Ectodermal cell (in vitro differentiated cells): ENCODE data around the gene OR51A4.
"Not testable (repeated sequence)": the region's sequence is repeated elsewhere in the genome, so short reads cannot be mapped to it uniquely, and the experiment has no call there.

Experiments used
- H3K27ac ChIP-seq: 2 replicates; pipeline ENCODE4 v1.7.0; 2013; ENCODE audit warnings: mild to moderate bottlenecking, low read depth, low read length; ENCODE audit not compliant: insufficient read depth, poor library complexity, severe bottlenecking
- H3K27me3 ChIP-seq: 2 replicates; pipeline ENCODE4 v1.7.0; 2013; ENCODE audit warnings: mild to moderate bottlenecking, low read length; ENCODE audit not compliant: insufficient read depth, control insufficient read depth, poor library complexity, severe bottlenecking
- H3K36me3 ChIP-seq: one replicate; pipeline ENCODE4 v1.7.0; 2013; ENCODE audit warnings: low read length; ENCODE audit not compliant: control insufficient read depth, insufficient read depth
- H3K4me1 ChIP-seq: one replicate; pipeline ENCODE4 v1.7.0; 2013; ENCODE audit warnings: low read length; ENCODE audit not compliant: control insufficient read depth, insufficient read depth
- H3K4me3 ChIP-seq: 2 replicates; pipeline ENCODE4 v1.7.0; 2013; ENCODE audit warnings: low read depth, low read length, control low read depth; ENCODE audit not compliant: insufficient read depth
- H3K9me3 ChIP-seq: 2 replicates; pipeline ENCODE4 v1.7.0; 2013; ENCODE audit warnings: mild to moderate bottlenecking, low read length, moderate library complexity; ENCODE audit not compliant: control insufficient read depth
- WGBS, 2 experiments: methylation state at CpG; one replicate each; pipeline ENCODE4 v1.1.7; 2013; ENCODE audit warnings: missing lambda C conversion rate in 2 of 2; 5-methylcytosine and 5-hydroxymethylcytosine counted together

Gene OR51A4

DNA sequence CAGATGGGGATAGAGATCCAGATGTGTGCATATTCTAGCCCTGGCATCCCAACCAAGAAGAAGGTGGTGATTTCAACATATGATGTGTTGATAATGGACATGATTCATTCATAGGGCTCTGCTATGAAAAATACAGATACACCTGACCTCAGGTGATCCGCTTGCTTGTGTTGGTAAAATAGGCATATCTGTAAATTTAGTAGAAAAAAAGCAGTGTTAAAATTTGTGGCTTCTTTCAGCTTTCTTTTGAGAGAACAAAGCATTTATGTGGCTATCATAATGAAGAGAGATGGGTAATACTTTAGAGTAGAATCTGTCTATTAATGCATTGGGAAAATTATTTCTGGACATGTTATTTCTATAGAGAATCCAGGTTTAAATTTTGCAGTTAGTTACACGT, 8.2 kb upstream of the OR51A4 start, which contains the start of gene OR51A2:
OR51A2 (minus strand) TSS at position 101 of the 400 bp plus-strand sequence; CDS start at position 101, 0 bp downstream.
- not testable (repeated sequence) for H3K27ac ChIP-seq, H3K27me3 ChIP-seq, H3K4me3 ChIP-seq, H3K36me3 ChIP-seq, H3K4me1 ChIP-seq, H3K9me3 ChIP-seq
- 88 to 89% methylated on average over 2 of the region's 2 CpGs for WGBS, 2 experiments

DNA sequence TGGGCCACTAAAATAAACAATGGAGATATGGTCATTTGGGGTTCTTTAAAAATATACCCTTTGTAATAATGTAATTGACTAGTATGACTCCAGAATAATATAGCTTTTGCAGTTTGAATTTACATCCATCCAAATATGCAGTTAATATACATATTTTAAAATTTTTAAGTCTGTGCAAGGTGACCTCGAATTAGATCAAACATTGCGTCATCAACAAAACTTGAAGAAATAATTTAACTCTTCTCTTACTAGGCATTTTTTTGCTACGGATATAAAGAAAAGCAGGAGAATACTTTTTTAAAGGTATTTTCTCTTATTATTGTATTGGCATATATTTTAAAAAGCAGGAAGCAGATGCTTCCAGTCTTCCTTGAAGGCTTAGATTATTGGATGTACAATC, 10.7 kb downstream of the OR51A4 start:
- no peaks in the 10 kb centered on the region for H3K9me3 ChIP-seq
- H3K27ac ChIP-seq: no peak overlapping the region
- H3K27me3 ChIP-seq: no peaks in the 10 kb centered on the region
- H3K36me3 ChIP-seq: no peaks in the 10 kb centered on the region
- 87% methylated on average over 2 of the region's 3 CpGs; no CpG with 5 or more reads in 1 of the 2 experiments for WGBS, 2 experiments
- H3K4me1 ChIP-seq: no peaks in the 10 kb centered on the region
- no peak overlapping the region for H3K4me3 ChIP-seq

DNA sequence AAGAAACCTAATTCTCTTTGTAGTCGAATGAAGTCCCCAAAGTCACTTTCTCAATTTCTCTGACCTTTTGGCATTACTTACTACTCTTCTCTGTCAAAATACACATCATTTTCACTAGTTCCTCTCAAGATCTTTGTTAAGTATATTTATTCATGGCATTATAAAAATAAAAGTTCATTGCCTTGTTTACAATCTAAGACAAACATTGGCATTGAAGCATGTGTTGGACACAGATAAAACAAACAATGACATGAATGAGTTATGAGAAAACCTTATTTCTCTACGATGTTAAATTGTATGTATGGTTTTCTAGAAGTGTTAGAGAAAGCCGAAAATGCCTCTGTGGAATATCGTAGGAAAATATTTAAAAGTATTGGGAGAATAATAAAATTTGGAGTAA, 14.7 kb downstream of the OR51A4 start:
- no peaks in the 10 kb centered on the region for H3K4me1 ChIP-seq
- H3K36me3 ChIP-seq: no peaks in the 10 kb centered on the region
- H3K4me3 ChIP-seq: no peak overlapping the region
- no peaks in the 10 kb centered on the region for H3K27me3 ChIP-seq
- H3K9me3 ChIP-seq: no peaks in the 10 kb centered on the region
- 93 to 95% methylated on average over 4 of the region's 4 CpGs for whole genome bisulfite sequencing, 2 experiments
- H3K27ac ChIP-seq: no peak overlapping the region

DNA sequence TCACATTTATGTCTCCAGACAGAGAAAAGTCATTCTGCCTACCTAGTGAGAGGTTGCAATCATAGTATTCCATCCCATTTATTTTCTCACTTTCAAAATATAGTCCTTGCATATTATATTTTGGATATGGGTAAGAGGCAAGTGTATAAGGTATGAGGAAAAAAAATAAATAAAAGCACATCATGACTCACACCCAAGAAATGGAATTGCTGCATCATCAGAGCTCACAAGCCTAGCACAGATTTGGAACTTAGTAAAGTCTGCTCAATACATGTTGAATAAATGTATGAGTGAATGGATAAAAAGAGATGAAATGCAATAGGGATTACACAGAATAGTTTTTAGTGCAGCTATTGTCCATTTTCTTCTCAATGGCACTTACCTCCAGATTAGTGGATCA, 20.8 kb downstream of the OR51A4 start:
- Histone ChIP-seq H3K36me3 (no peaks in the 10 kb centered on the region), H3K4me1 (no peaks in the 10 kb centered on the region), H3K9me3 (no peaks in the 10 kb centered on the region), H3K4me3 (no peak overlapping the region), H3K27ac (no peak overlapping the region), H3K27me3 (no peaks in the 10 kb centered on the region)

DNA sequence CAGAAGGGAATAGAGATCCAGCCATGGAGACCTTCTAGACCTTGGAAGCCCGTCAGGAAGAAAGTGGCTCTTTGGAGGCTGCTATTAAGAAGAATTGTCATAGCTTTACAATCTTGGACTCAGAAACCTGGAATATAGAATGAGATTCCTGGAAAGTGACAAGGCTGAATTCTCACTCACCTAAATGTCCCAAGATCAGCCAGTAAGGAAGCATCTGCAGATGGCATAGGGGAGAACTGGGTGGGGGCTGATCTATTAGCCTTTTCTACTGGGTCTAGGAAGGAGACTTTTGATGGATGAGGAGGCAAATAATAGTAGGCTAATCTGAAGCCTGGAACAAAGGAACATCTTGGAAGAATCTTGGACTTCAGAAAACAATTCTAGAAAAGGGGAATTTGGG, 23.2 kb downstream of the OR51A4 start, which contains the start of gene OR51G1:
OR51G1 (minus strand) TSS at position 101 of the 400 bp plus-strand sequence; CDS start at position 101, 0 bp downstream.
- 91 to 94% methylated on average over 1 of the region's 1 CpG for WGBS, 2 experiments

DNA sequence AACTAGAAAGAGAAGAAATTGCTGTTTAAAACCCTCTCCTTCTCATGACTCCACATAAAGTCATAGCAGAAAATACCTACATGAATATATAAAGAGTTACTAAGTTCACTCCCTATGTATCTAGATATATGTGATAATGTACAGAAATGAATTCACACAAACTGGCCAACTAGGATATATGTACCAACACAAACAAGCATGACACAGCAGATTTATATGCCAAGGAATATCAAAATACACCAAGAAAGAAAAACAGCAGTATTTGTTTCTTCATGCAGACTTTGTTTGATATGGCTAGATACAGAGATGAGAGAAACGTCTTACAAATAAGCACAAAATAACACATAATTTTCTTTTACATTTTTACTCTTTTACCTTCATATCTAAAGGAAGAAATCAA, 25.1 kb downstream of the OR51A4 start:
- H3K27me3 ChIP-seq: no peaks in the 10 kb centered on the region
- 81 to 89% methylated on average over 1 of the region's 1 CpG for WGBS, 2 experiments
- no peaks in the 10 kb centered on the region for H3K9me3 ChIP-seq

More for the DNA sequence above, 23.2 kb downstream of the OR51A4 start, which contains the start of gene OR51G1:
- H3K4me1 ChIP-seq: no peaks in the 10 kb centered on the region
- H3K36me3 ChIP-seq: no peaks in the 10 kb centered on the region
- H3K27me3 ChIP-seq: no peaks in the 10 kb centered on the region
- no peak within 1 kb of the TSS for H3K27ac ChIP-seq
- H3K9me3 ChIP-seq: no peaks in the 10 kb centered on the region
- no peak within 1 kb of the TSS for H3K4me3 ChIP-seq

DNA sequence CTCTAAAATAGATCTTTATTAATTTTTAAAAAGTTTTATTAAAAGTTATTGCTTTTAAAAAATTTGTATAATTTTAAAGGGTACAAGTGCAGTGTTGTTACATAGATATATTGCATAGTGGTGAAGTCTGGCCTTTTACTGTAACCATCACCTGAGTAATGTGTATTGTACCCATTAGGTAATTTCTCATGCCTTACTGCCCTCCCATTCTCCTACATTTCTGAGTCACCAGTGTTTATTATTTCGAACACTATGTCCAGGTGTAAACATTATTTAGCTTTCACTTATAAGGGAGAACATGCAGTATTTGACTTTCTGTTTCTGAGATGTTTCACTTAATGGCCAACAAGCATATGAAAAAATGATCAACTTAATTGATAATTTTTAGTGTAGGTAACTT, 25.6 kb downstream of the OR51A4 start:
- 100% methylated on average over 1 of the region's 1 CpG for WGBS, 2 experiments
- Histone ChIP-seq H3K27ac (no peak overlapping the region), H3K4me3 (no peak overlapping the region), H3K27me3 (no peaks in the 10 kb centered on the region), H3K4me1 (no peaks in the 10 kb centered on the region), H3K9me3 (no peaks in the 10 kb centered on the region), H3K36me3 (no peaks in the 10 kb centered on the region)

More for the DNA sequence above, 25.1 kb downstream of the OR51A4 start:
- Histone ChIP-seq H3K36me3 (no peaks in the 10 kb centered on the region), H3K4me3 (no peak overlapping the region), H3K27ac (no peak overlapping the region), H3K4me1 (no peaks in the 10 kb centered on the region)

DNA sequence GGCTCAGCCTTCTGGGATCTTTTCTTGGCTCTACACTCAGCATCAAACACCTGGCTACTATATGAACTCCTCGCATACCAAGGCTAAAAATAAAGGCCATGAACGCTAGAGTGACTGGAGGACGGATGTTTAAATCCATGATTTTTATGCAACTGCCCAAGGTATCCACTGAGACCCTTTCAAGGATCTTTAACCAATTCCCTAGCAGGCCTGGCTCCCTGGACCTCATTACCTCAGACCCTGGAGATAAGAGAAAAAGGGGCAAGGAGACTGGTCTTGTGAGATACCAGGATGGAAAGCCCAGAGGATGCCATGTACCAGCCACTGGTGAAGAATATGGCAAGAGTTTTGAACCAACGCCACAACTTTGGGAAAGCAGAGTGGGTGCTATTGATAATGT, 28.2 kb downstream of the OR51A4 start, which contains the start of gene OR51G2:
OR51G2 (minus strand) TSS at position 101 of the 400 bp plus-strand sequence. CDS start 3,687 bp downstream, outside the sequence.
- no peaks in the 10 kb centered on the region for H3K36me3 ChIP-seq
- H3K27ac ChIP-seq: no peak within 1 kb of the TSS
- no peaks in the 10 kb centered on the region for H3K4me1 ChIP-seq
- 96 to 98% methylated on average over 4 of the region's 4 CpGs for WGBS, 2 experiments
- H3K9me3 ChIP-seq: no peaks in the 10 kb centered on the region
- H3K4me3 ChIP-seq: no peak within 1 kb of the TSS
- H3K27me3 ChIP-seq: no peaks in the 10 kb centered on the region

DNA sequence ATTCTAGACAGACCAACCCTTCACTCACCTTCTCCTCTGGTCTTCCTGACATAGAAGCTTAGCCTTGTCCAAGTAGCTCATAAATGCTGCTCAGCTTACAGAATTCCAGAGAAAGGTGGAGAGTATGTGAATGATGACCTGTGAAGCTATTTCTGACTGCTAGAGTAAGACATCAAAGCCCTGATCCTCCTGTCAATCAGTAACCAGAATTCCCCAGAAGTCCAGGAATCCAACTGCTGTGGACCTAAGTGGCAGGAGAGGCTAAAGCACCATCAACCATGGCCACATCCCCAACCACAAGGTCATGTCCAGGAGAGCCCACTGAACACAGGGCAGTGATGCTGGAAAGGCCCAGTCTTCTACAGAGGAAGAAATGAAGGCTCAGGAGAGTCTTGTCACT, 30.8 kb downstream of the OR51A4 start:
- Histone ChIP-seq H3K4me1 (no peaks in the 10 kb centered on the region), H3K4me3 (no peak overlapping the region), H3K27me3 (no peaks in the 10 kb centered on the region), H3K36me3 (no peaks in the 10 kb centered on the region), H3K9me3 (no peaks in the 10 kb centered on the region), H3K27ac (no peak overlapping the region)

DNA sequence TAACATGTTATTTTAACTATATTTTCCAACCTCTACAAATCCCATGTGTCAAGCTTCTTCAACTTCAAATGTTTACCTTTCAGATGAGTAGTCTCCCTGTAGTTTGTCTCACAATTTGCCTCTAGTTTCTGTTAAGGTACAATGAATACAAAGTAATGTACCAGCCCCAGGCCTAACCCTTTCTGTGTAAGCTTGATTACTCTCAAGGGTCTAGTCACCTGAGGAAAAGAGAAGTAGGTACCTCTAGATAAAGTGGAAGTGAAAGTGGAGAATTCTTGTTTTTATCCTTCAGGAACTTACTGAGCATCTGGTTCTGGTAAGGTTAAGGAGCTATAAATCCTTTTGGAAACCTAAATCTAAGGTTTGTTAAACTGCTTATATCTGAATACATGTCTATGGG, 43.9 kb downstream of the OR51A4 start, which contains the start of gene OR51A7:
OR51A7 (plus strand) TSS at position 300 of the 400 bp plus-strand sequence. CDS start 3,587 bp downstream, outside the sequence.
- no peak within 1 kb of the TSS for H3K4me3 ChIP-seq
- H3K4me1 ChIP-seq: no peaks in the 10 kb centered on the region
- H3K27ac ChIP-seq: no peak within 1 kb of the TSS
- no peaks in the 10 kb centered on the region for H3K36me3 ChIP-seq
- no peaks in the 10 kb centered on the region for H3K9me3 ChIP-seq
- no peaks in the 10 kb centered on the region for H3K27me3 ChIP-seq
